H9 (cell line): Measurements from ENCODE around the gene KCNN3. TPM values are rescaled to one million over a fixed set of nuclear protein-coding genes. Genes with fewer than 3 reads are reported as not detected.

Source experiments
- DNase-seq: peaks from one replicate; pipeline ENCODE4 v3.0.0-alpha.2; 2017
- H2AFZ ChIP-seq: one replicate; pipeline ENCODE4 v1.6.1; 2013; ENCODE audit warnings: mild to moderate bottlenecking, low read length, control low read depth, moderate library complexity
- H2AK5ac ChIP-seq: 2 replicates; pipeline ENCODE4 v1.6.1; 2013; ENCODE audit warnings: low read length, control low read depth, mixed read lengths; ENCODE audit not compliant: insufficient read length
- H2BK120ac ChIP-seq: one replicate; pipeline ENCODE4 v1.6.1; 2013; ENCODE audit warnings: low read depth, mild to moderate bottlenecking, low read length, control low read depth, inconsistent platforms; ENCODE audit not compliant: poor library complexity, severe bottlenecking
- H2BK12ac ChIP-seq: 2 replicates; pipeline ENCODE4 v1.6.1; 2013; ENCODE audit warnings: low read length, control low read depth, mixed read lengths, low read depth; ENCODE audit not compliant: insufficient read length
- H2BK15ac ChIP-seq: 2 replicates; pipeline ENCODE4 v1.6.1; 2013; ENCODE audit warnings: low read depth, low read length, control low read depth
- H2BK20ac ChIP-seq: one replicate; pipeline ENCODE4 v1.6.1; 2013; ENCODE audit warnings: low read depth, mild to moderate bottlenecking, low read length, control low read depth, inconsistent platforms; ENCODE audit not compliant: poor library complexity, severe bottlenecking
- H2BK5ac ChIP-seq: 2 replicates; pipeline ENCODE4 v1.6.1; 2013; ENCODE audit warnings: low read length, control low read depth, mixed read lengths; ENCODE audit not compliant: insufficient read length
- H3K14ac ChIP-seq: 2 replicates; pipeline ENCODE4 v1.6.1; 2013; ENCODE audit warnings: low read length, control low read depth; ENCODE audit not compliant: insufficient read depth
- H3K18ac ChIP-seq: 2 replicates; pipeline ENCODE4 v1.6.1; 2013; ENCODE audit warnings: low read depth, mild to moderate bottlenecking, mixed read lengths, low read length, control low read depth; ENCODE audit not compliant: insufficient read length
- H3K23ac ChIP-seq: 2 replicates; pipeline ENCODE4 v1.6.1; 2013; ENCODE audit warnings: low read length, control low read depth, mixed read lengths, low read depth; ENCODE audit not compliant: insufficient read length
- H3K23me2 ChIP-seq: 2 replicates; pipeline ENCODE4 v1.6.1; 2013; ENCODE audit warnings: low read depth, mild to moderate bottlenecking, mixed read lengths, low read length, control low read depth; ENCODE audit not compliant: insufficient read length, poor library complexity, severe bottlenecking
- H3K27ac ChIP-seq: 2 replicates; pipeline ENCODE4 v1.5.1; 2013; ENCODE audit warnings: low read length, control low read depth, mixed read lengths, low read depth; ENCODE audit not compliant: insufficient read length
- H3K27me3 ChIP-seq: 2 replicates; pipeline ENCODE4 v1.6.1; 2013; ENCODE audit warnings: low read length, control low read depth, inconsistent platforms; ENCODE audit not compliant: insufficient read depth
- H3K4ac ChIP-seq: 2 replicates; pipeline ENCODE4 v1.6.1; 2013; ENCODE audit warnings: low read depth, mild to moderate bottlenecking, control low read depth, inconsistent platforms, low read length, moderate library complexity
- H3K4me1 ChIP-seq: 2 replicates; pipeline ENCODE4 v1.6.1; 2013; ENCODE audit warnings: low read length, control low read depth, inconsistent platforms; ENCODE audit not compliant: insufficient read depth
- H3K4me2 ChIP-seq: 2 replicates; pipeline ENCODE4 v1.6.1; 2013; ENCODE audit warnings: low read length, control low read depth, mixed read lengths; ENCODE audit not compliant: insufficient read length, insufficient read depth
- H3K56ac ChIP-seq: 2 replicates; pipeline ENCODE4 v1.6.1; 2013; ENCODE audit warnings: low read depth, mild to moderate bottlenecking, mixed read lengths, low read length, control low read depth; ENCODE audit not compliant: insufficient read length
- H3K79me1 ChIP-seq: 2 replicates; pipeline ENCODE4 v1.6.1; 2013; ENCODE audit warnings: low read depth, mild to moderate bottlenecking, moderate library complexity, low read length, control low read depth, inconsistent platforms; ENCODE audit not compliant: insufficient read depth, poor library complexity, severe bottlenecking
- H3K79me2 ChIP-seq: 2 replicates; pipeline ENCODE4 v1.6.1; 2013; ENCODE audit warnings: low read length, control low read depth, inconsistent platforms; ENCODE audit not compliant: insufficient read depth
- H3K9ac ChIP-seq: 2 replicates; pipeline ENCODE4 v1.6.1; 2013; ENCODE audit warnings: low read length, control low read depth, mixed read lengths; ENCODE audit not compliant: insufficient read length; ENCODE audit errors: extremely low read depth
- H3K9me3 ChIP-seq: one replicate; pipeline ENCODE4 v1.6.1; 2013; ENCODE audit warnings: low read depth, low read length, inconsistent platforms; ENCODE audit not compliant: control insufficient read depth
- H3T11ph ChIP-seq: one replicate; pipeline ENCODE4 v1.6.1; 2013; ENCODE audit warnings: mild to moderate bottlenecking, low read length, control low read depth, inconsistent platforms
- H4K20me1 ChIP-seq: one replicate; pipeline ENCODE4 v1.6.1; 2013; ENCODE audit not compliant: control insufficient read depth, insufficient read length, insufficient read depth
- H4K5ac ChIP-seq: 2 replicates; pipeline ENCODE4 v1.6.1; 2013; ENCODE audit warnings: low read depth, mild to moderate bottlenecking, mixed read lengths, low read length, control low read depth; ENCODE audit not compliant: insufficient read length
- H4K8ac ChIP-seq: replicated peaks from 2 replicates; pipeline ENCODE4 v1.6.1; 2013; ENCODE audit warnings: low read length, control low read depth, mixed read lengths, low read depth; ENCODE audit not compliant: insufficient read length
- H4K91ac ChIP-seq: 2 replicates; pipeline ENCODE4 v1.6.1; 2013; ENCODE audit warnings: low read depth, mild to moderate bottlenecking, moderate library complexity, mixed read lengths, low read length, control low read depth; ENCODE audit not compliant: insufficient read length
- H3K27ac Mint-ChIP-seq, 3 experiments: 2 replicates in 2 of 3; 3 replicates in 1 of 3; pipeline ENCODE4 v1.8.0; 2020 to 2021; ENCODE audit warnings: mixed read lengths in 3 of 3, mild to moderate bottlenecking in 1 of 3, moderate library complexity in 1 of 3
- H3K27me3 Mint-ChIP-seq: 2 replicates; pipeline ENCODE4 v1.8.0; 2021; ENCODE audit warnings: low read depth, mild to moderate bottlenecking, moderate library complexity, mixed read lengths
- H3K36me3 Mint-ChIP-seq, 3 experiments: 2 replicates in 2 of 3; 3 replicates in 1 of 3; pipeline ENCODE4 v1.8.0; 2020 to 2021; ENCODE audit warnings: low read depth in 3 of 3, mixed read lengths in 3 of 3; ENCODE audit not compliant: insufficient read depth in 1 of 3
- H3K4me1 Mint-ChIP-seq, 2 experiments: 2 replicates each; pipeline ENCODE4 v1.8.0; 2020; ENCODE audit warnings: mixed read lengths in 2 of 2
- H3K4me3 Mint-ChIP-seq, 2 experiments: 2 replicates in 1 of 2; 3 replicates in 1 of 2; pipeline ENCODE4 v1.8.0; 2020 to 2021; ENCODE audit warnings: mild to moderate bottlenecking in 2 of 2, mixed read lengths in 2 of 2, moderate library complexity in 1 of 2
- H3K9me3 Mint-ChIP-seq, 2 experiments: 2 replicates in 1 of 2; 3 replicates in 1 of 2; pipeline ENCODE4 v1.8.0; 2020; ENCODE audit warnings: mild to moderate bottlenecking in 2 of 2, mixed read lengths in 2 of 2, moderate library complexity in 1 of 2
- CTCF ChIP-seq: fragments of 200-600 bp; sonication (generic); conservative IDR thresholded peaks from 3 replicates; pipeline ENCODE4 v1.8.0; 2021; ENCODE audit warnings: antibody characterized with exemption, mild to moderate bottlenecking
- WGBS: extraction: QIAGEN DNeasy Blood & Tissue Kit; methylation state at CpG from one replicate; pipeline ENCODE4 v1.1.7; 2013; ENCODE audit warnings: missing lambda C conversion rate, low lambda C conversion rate, mixed read lengths; ENCODE audit not compliant: insufficient read length; ENCODE audit errors: extremely low coverage; 5-methylcytosine and 5-hydroxymethylcytosine counted together
- total RNA-seq: library from RNA; stranded (reverse); gene quantifications from 2 replicates; pipeline ENCODE4 v1.2.1, GENCODE V29; 2021

The KCNN3 gene
- total RNA-seq, 1 experiment from 2014 or later, result 0.83 TPM

- TF ChIP-seq CTCF, result no peak
- H3T11ph ChIP-seq, result no peak overlapping the region
- no peak overlapping the region for H3K56ac ChIP-seq
- no peak overlapping the region for H2BK120ac ChIP-seq
- H2BK15ac ChIP-seq, result no peak overlapping the region
- H3K4me2 ChIP-seq, result no peak overlapping the region
- H4K91ac ChIP-seq, result no peak overlapping the region
- WGBS, result no CpG with 5 or more reads among the region's 13 CpGs
- no peak overlapping the region for H3K23ac ChIP-seq
- H3K23me2 ChIP-seq, result peaks cover 3% of the 10 kb centered on the region
- no peak overlapping the region for H3K4ac ChIP-seq
- H3K14ac ChIP-seq, result no peak overlapping the region
- no peak overlapping the region for H2AFZ ChIP-seq
- H3K27me3 ChIP-seq, result no peaks in the 10 kb centered on the region; the same call in 1 of the 2 replicates
- DNase-seq, result no peak
- H3K27ac ChIP-seq, result no peak overlapping the region
- Mint-ChIP-seq H3K4me3 (peak overlapping the region in 1 of 2 experiments; percentile 18; a peak in 1 of 5 replicates), H3K9me3 (no peaks in the 10 kb centered on the region), H3K4me1 (peaks cover 46 to 50% of the 10 kb centered on the region in 2 experiments), H3K36me3 (no peaks in the 10 kb centered on the region), H3K27me3 (peaks cover 14% of the 10 kb centered on the region), H3K27ac (no peak overlapping the region)
- H3K9me3 ChIP-seq, result no peaks in the 10 kb centered on the region
- H3K79me1 ChIP-seq, result no peaks in the 10 kb centered on the region
- no peaks in the 10 kb centered on the region for H4K20me1 ChIP-seq
- H2AK5ac ChIP-seq, result no peak overlapping the region
- H3K79me2 ChIP-seq, result no peaks in the 10 kb centered on the region
- H3K18ac ChIP-seq, result no peak overlapping the region
- H3K9ac ChIP-seq, result no peak overlapping the region
- peaks cover 7% of the 10 kb centered on the region for H3K4me1 ChIP-seq
- no peak overlapping the region for H2BK12ac ChIP-seq
- H2BK20ac ChIP-seq, result no peak overlapping the region
- no peak overlapping the region for H2BK5ac ChIP-seq
- no peak overlapping the region for H4K5ac ChIP-seq
- H4K8ac ChIP-seq, result no peak overlapping the region
These were observed 7.2 kb downstream of the KCNN3 start for GRCh38 chr1:154862907-154863306.
